GM12874 (cell line): Measurements from ENCODE around the gene LCE6A.

Experiments
- CTCF ChIP-seq: IDR thresholded peaks from 2 replicates; pipeline ENCODE4 v1.5.1; 2011; ENCODE audit warnings: low read depth, mild to moderate bottlenecking, control low read depth, low read length, moderate library complexity; ENCODE audit not compliant: insufficient read depth

Gene LCE6A

GRCh38 chr1:152884506-152884905 lies 41.9 kb downstream of the LCE6A start:
- TF ChIP-seq CTCF: no peak

- TF ChIP-seq CTCF: no peak
These were observed 42.4 kb downstream of the LCE6A start for GRCh38 chr1:152884966-152885624.

- no peak for TF ChIP-seq CTCF
These were observed 43.4 kb downstream of the LCE6A start for GRCh38 chr1:152886085-152886484.

- no peak for TF ChIP-seq CTCF
These were observed 44.2 kb downstream of the LCE6A start for GRCh38 chr1:152886758-152887409.

- TF ChIP-seq CTCF: no peak
These were observed 45.5 kb downstream of the LCE6A start for GRCh38 chr1:152888126-152888525.
